ENCODE results near the gene IGF2BP3. TPM values are rescaled to one million over a fixed set of nuclear protein-coding genes. Genes with fewer than 3 reads are reported as not detected.
A peak's percentile ranks its signal among the peaks of the same experiment; 100 is the strongest.

The IGF2BP3 gene
- total RNA-seq, 1 donor from 2014 or later = 2.0 TPM

- intact Hi-C loops (cut with DNase I) = no loop called here
- Histone ChIP-seq H3K36me3 (no peaks in the 10 kb centered on the region), H3K4me3 (no peak overlapping the region), H3K27me3 (ENCODE audit: low read depth) (no peaks in the 10 kb centered on the region), H3K4me1 (no peaks in the 10 kb centered on the region), H3K27ac (no peak overlapping the region), H3K9me3 (no peaks in the 10 kb centered on the region)
- ATAC-seq (no peak), DNase-seq (no peak)
- no peak for TF ChIP-seq CTCF (IDR thresholded peaks at IDR 0.05)
These were observed 101.2 kb downstream of the IGF2BP3 start for GRCh38 chr7:23369100-23369499.

GRCh38 chr7:23358152-23358674 lies 112.1 kb downstream of the IGF2BP3 start:
- Histone ChIP-seq H3K27ac (no peak overlapping the region), H3K4me1 (peaks cover 6% of the 10 kb centered on the region), H3K4me3 (no peak overlapping the region), H3K36me3 (no peaks in the 10 kb centered on the region), H3K27me3 (ENCODE audit: low read depth) (no peaks in the 10 kb centered on the region), H3K9me3 (no peaks in the 10 kb centered on the region)
- DNase-seq = no peak
- no peak for TF ChIP-seq CTCF (IDR thresholded peaks at IDR 0.05)
- ATAC-seq = no peak
- intact Hi-C loops (cut with DNase I) = no loop called here

- intact Hi-C loops (cut with DNase I) = no loop called here
- Histone ChIP-seq H3K27me3 (ENCODE audit: low read depth) (no peaks in the 10 kb centered on the region), H3K4me1 (peaks cover 6% of the 10 kb centered on the region), H3K9me3 (no peaks in the 10 kb centered on the region), H3K27ac (no peak overlapping the region), H3K4me3 (no peak overlapping the region), H3K36me3 (no peaks in the 10 kb centered on the region)
- TF ChIP-seq CTCF (IDR thresholded peaks at IDR 0.05) = peak; percentile 23
- DNase-seq (no peak), ATAC-seq (peak; percentile 46 to 87)
These were observed 112.8 kb downstream of the IGF2BP3 start for GRCh38 chr7:23357190-23358093.

DNA sequence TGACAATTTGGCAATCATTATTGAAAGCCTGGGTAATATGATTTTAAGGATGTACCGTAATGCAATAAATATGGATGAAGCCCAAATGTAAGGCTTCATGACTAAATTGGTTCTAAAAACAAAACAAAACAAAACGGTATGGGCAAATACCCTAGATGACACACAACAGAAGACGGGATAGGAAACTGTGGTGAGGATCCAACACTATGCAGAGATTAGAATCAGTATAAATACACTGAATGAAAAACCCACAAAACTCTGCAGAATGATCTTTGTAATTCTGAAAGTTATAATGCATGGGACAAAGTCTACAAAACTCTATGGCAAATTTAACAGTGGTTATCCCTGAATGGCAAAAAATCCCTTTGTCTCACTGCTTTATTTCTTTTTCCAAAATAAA lies 113.6 kb downstream of the IGF2BP3 start:
- peaks cover 6% of the 10 kb centered on the region for H3K4me1 ChIP-seq
- H3K27me3 ChIP-seq (ENCODE audit: low read depth) = no peaks in the 10 kb centered on the region
- H3K4me3 ChIP-seq = no peak overlapping the region
- intact Hi-C loops (cut with DNase I) = no loop called here
- H3K9me3 ChIP-seq = no peaks in the 10 kb centered on the region
- ATAC-seq (no peak), DNase-seq (no peak)
- no peak overlapping the region for H3K27ac ChIP-seq
- no peak for TF ChIP-seq CTCF (IDR thresholded peaks at IDR 0.05)
- H3K36me3 ChIP-seq = no peaks in the 10 kb centered on the region

- no peaks in the 10 kb centered on the region for H3K27me3 ChIP-seq (ENCODE audit: low read depth)
- no peak for TF ChIP-seq CTCF (IDR thresholded peaks at IDR 0.05)
- no peak overlapping the region for H3K4me3 ChIP-seq
- H3K4me1 ChIP-seq = peaks cover 6% of the 10 kb centered on the region
- H3K36me3 ChIP-seq = no peaks in the 10 kb centered on the region
- H3K27ac ChIP-seq = no peak overlapping the region
- ATAC-seq (no peak), DNase-seq (no peak)
- intact Hi-C loops (cut with DNase I) = no loop called here
- H3K9me3 ChIP-seq = no peaks in the 10 kb centered on the region
These were observed 114.1 kb downstream of the IGF2BP3 start for GRCh38 chr7:23356168-23356567.

All from lower lobe of right lung (tissue), 2 donors.